Measurements from ENCODE around the gene CNTNAP2. TPM values are rescaled to one million over a fixed set of nuclear protein-coding genes. Genes with fewer than 3 reads are reported as not detected.

CNTNAP2 gene
- total and polyA plus RNA-seq, 2 of the 8 experiments (the other 6 are each of a cell fraction or from before 2014, with no cell fraction given) = 27.9 to 71.0 TPM

DNA sequence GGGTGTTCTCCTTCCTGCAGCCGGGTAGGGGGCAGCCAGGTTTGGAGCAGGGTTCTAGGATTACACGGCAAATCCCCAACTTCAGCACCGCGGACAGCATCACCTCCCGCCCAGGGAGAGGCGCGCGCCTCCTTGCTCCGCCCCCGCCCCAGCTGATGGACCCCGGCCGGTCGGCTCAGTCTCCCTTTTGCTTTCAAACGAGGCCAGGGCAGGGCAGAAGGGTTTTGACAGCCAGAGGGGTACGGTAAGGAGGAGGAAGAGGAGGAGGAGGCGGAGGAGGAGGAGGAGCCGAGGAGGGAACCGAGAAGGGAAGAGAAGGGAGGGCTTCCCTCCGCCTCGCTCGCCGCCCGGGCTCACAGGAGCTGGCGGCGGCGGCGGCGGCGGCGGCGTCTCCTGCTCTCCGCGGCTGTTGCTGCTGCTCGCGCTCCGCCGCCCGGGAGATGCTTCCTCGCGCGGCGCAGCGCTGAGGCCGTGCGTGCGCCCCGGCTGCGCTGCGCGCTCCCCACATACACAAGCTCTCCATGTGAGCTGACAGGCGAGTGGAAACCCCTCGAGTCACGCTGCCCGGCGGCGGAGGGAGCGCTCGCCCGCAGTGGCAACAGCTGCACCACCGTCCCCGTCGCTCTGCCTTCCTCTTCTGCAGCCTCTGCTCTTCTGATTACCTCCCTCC is 615 bp upstream of the CNTNAP2 start (continued):
- TF ChIP-seq, protein P1, sequence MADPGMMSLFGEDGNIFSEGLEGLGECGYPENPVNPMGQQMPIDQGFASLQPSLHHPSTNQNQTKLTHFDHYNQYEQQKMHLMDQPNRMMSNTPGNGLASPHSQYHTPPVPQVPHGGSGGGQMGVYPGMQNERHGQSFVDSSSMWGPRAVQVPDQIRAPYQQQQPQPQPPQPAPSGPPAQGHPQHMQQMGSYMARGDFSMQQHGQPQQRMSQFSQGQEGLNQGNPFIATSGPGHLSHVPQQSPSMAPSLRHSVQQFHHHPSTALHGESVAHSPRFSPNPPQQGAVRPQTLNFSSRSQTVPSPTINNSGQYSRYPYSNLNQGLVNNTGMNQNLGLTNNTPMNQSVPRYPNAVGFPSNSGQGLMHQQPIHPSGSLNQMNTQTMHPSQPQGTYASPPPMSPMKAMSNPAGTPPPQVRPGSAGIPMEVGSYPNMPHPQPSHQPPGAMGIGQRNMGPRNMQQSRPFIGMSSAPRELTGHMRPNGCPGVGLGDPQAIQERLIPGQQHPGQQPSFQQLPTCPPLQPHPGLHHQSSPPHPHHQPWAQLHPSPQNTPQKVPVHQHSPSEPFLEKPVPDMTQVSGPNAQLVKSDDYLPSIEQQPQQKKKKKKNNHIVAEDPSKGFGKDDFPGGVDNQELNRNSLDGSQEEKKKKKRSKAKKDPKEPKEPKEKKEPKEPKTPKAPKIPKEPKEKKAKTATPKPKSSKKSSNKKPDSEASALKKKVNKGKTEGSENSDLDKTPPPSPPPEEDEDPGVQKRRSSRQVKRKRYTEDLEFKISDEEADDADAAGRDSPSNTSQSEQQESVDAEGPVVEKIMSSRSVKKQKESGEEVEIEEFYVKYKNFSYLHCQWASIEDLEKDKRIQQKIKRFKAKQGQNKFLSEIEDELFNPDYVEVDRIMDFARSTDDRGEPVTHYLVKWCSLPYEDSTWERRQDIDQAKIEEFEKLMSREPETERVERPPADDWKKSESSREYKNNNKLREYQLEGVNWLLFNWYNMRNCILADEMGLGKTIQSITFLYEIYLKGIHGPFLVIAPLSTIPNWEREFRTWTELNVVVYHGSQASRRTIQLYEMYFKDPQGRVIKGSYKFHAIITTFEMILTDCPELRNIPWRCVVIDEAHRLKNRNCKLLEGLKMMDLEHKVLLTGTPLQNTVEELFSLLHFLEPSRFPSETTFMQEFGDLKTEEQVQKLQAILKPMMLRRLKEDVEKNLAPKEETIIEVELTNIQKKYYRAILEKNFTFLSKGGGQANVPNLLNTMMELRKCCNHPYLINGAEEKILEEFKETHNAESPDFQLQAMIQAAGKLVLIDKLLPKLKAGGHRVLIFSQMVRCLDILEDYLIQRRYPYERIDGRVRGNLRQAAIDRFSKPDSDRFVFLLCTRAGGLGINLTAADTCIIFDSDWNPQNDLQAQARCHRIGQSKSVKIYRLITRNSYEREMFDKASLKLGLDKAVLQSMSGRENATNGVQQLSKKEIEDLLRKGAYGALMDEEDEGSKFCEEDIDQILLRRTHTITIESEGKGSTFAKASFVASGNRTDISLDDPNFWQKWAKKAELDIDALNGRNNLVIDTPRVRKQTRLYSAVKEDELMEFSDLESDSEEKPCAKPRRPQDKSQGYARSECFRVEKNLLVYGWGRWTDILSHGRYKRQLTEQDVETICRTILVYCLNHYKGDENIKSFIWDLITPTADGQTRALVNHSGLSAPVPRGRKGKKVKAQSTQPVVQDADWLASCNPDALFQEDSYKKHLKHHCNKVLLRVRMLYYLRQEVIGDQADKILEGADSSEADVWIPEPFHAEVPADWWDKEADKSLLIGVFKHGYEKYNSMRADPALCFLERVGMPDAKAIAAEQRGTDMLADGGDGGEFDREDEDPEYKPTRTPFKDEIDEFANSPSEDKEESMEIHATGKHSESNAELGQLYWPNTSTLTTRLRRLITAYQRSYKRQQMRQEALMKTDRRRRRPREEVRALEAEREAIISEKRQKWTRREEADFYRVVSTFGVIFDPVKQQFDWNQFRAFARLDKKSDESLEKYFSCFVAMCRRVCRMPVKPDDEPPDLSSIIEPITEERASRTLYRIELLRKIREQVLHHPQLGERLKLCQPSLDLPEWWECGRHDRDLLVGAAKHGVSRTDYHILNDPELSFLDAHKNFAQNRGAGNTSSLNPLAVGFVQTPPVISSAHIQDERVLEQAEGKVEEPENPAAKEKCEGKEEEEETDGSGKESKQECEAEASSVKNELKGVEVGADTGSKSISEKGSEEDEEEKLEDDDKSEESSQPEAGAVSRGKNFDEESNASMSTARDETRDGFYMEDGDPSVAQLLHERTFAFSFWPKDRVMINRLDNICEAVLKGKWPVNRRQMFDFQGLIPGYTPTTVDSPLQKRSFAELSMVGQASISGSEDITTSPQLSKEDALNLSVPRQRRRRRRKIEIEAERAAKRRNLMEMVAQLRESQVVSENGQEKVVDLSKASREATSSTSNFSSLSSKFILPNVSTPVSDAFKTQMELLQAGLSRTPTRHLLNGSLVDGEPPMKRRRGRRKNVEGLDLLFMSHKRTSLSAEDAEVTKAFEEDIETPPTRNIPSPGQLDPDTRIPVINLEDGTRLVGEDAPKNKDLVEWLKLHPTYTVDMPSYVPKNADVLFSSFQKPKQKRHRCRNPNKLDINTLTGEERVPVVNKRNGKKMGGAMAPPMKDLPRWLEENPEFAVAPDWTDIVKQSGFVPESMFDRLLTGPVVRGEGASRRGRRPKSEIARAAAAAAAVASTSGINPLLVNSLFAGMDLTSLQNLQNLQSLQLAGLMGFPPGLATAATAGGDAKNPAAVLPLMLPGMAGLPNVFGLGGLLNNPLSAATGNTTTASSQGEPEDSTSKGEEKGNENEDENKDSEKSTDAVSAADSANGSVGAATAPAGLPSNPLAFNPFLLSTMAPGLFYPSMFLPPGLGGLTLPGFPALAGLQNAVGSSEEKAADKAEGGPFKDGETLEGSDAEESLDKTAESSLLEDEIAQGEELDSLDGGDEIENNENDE (IDR thresholded peaks at IDR 0.05; ENCODE audit: insufficient replicate concordance, low read length) = no peak
- TF ChIP-seq BRCA1 (IDR thresholded peaks at IDR 0.05; ENCODE audit: low read depth, low read length) = no peak
- no peak for TF ChIP-seq BACH1 (IDR thresholded peaks at IDR 0.05; ENCODE audit: low read length)
- peak; percentile 79 for TF ChIP-seq KDM4A (IDR thresholded peaks at IDR 0.05; ENCODE audit: low read depth, low read length, severe bottlenecking)
- TF ChIP-seq CHD1 (IDR thresholded peaks at IDR 0.05; ENCODE audit: low read depth, low read length) = no peak
- TF ChIP-seq POLR2AphosphoS5 (IDR thresholded peaks at IDR 0.05; ENCODE audit: low read depth, low read length) = no peak
- TF ChIP-seq SIN3A (conservative IDR thresholded peaks at IDR 0.05 in 1 of 2, IDR thresholded peaks at IDR 0.05 in 1 of 2; ENCODE audit: low read depth in 1 of 2, low read length in 2 of 2) = peak; percentile 98 to 99
- TF ChIP-seq TAF1 (IDR thresholded peaks at IDR 0.05; ENCODE audit: low read depth, low read length) = peak; percentile 34; the same call in 1 of the 2 replicates
- no peak for TF ChIP-seq RNF2 (IDR thresholded peaks at IDR 0.05; ENCODE audit: borderline replicate concordance, low read depth, low read length, missing control alignments, poor library complexity, severe bottlenecking)
- TF ChIP-seq ZNF274 (IDR thresholded peaks at IDR 0.05; ENCODE audit: borderline replicate concordance, extremely low read depth, low read length) = no peak
